GM21528 (cell line): ENCODE data around the gene CIC.

Experiments used
- ATAC-seq: cut with Tn5 transposase; IDR thresholded peaks from one replicate; pipeline ENCODE4 v1.9.1; 2021; ENCODE audit warnings: mild to moderate bottlenecking, moderate library complexity; ENCODE audit not compliant: unreplicated experiment, low FRiP score

CIC gene

DNA sequence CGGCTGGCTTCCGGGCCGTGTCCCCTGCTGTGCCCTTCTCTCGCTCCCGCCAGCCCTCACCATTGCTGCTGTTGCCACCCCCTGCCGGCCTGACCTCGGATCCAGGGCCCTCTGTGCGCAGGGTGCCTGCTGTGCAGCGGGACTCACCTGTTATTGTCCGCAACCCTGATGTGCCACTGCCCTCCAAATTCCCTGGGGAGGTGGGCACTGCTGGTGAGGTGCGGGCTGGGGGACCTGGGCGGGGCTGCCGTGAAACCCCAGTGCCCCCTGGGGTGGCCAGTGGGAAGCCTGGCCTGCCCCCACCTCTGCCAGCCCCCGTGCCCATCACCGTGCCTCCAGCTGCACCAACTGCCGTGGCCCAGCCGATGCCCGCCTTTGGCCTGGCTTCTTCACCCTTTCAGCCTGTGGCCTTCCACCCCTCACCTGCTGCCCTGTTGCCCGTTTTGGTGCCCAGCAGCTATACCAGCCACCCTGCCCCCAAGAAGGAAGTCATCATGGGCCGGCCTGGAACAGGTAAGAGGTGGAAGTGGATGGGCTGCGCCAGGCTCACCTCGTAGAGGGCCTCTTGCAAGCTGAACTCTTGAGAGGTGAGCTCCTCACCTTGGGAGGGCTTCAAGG is 5.1 kb downstream of the CIC start:
- ATAC-seq, result no peak

DNA sequence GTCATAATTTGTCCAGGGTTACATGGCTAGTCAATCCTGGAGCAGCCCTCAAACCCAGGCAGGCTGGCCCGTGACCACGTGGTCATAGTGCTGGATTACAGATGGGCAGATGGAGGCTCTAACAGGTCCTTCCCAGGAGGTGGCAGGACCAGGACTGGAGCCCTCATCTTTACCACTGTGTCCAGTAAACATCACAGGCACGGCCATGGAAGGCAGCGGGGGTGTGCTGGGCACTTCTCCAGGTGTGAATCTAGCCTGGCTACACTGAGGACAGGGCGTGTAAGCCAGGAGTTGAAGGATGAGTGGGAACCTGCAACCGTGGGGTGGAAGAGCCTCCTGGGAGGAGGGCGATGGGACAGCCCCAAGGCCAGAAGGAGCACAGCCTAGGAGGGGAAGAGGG is 6.1 kb downstream of the CIC start:
- no peak for ATAC-seq

DNA sequence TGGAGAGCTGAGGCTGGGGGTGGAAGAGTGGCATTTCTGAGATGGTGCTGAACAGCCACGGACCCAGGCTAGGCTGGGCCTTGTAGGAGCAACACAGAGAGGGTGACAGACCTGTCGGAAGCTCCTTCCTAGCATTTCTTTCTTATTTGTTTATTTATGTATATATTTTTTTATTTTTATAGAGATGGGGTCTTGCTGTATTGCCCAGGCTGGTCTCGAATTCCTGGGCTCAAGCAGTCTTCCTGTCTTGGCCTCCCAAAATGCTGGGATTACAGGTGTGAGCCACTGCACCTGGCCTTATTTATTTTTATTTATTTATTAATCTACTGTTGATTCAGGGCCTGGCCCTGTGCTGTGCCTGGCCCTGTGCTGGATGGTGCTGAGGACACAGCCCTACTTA is 6.5 kb downstream of the CIC start:
- no peak for ATAC-seq

DNA sequence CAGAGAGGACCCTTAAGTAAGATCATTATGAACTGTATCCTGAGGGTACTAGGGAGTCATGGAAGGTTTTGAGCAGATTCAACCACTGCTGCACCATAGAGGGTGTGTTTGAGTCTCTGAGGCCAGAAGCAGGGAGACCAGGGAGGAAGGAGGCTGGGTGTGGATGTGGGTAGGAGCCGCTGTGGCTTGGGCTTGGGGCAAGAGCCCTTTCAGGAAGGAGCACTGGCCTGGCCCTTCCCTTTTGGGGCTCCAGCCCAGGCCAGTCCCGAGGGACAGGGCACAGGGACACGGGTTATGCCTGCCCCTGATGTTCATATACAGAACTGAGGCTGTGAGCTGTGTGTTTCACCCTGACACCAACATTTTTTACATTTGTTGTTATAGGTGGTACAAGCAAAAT is 7.2 kb downstream of the CIC start:
- no peak for ATAC-seq

GRCh38 chr19:42276821-42277220 is 7.8 kb downstream of the CIC start:
- no peak for ATAC-seq

DNA sequence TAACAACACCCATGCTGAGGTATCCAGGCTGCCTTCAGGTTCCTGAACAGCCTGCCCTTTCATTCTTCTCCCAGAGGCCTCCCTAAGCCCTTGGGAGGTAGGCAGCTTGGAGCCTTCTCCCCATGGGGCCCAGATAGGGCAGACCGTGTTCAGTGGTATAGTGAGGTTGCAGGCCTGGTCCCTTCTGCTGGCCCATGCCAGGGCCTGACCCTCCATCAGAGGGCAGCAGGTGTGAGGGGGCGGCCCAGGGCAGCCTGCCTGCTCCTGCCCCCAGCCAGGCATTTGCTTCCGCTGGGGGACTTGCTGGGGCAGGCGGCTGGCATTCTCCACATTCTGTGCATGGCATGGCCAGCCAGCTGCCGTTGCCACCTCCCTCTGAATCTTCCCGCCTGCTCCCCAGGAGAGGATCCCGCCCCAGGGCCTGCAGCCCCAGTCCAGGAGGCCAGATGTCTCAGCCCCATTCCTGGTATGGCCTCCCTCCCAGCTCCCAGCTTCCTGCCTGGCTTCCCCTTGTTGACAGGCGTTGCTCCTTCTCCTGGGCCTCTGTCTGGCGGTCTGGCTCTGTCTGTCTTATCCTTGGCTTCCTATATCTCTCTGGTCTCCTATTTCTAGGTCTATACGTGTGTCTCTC is 8.9 kb downstream of the CIC start:
- no peak for ATAC-seq

DNA sequence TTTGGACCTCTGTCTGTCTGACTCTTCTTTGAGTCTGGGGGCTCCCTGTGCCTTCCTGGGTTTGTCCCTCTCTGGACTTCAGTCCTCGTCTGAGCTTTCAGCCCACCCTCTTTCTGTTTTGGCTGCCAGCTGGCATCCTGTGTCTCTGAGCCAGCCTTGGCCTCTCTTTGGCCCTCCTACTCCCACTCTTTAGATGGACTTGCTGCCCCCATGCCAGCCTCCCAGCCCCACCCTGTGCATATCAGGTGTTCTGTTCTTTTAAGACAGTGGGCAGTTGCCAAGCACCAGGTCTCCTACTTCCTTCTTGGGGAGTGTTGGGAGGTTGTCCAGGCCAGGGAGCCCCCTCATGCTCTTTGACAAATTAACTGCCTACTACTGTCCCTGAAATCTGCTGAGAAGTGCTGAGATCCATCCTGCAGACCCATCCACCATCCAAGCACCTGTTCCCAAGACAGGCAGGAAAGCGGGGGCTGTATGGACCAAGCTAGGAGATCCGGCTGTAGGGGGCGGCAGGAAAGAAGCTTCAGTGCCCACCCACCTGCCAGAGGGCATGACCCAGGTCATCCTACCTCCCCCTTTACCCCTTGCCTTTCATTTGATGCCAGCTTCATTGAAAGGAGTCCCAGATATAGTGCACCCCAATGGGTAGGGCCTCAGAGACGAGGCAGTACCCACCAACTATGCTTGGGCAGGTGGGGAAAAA is 9.6 kb downstream of the CIC start:
- ATAC-seq, result no peak

GRCh38 chr19:42279155-42279901 is 10.3 kb downstream of the CIC start:
- no peak for ATAC-seq

GRCh38 chr19:42279902-42280814 is 11.1 kb downstream of the CIC start:
- no peak for ATAC-seq

GRCh38 chr19:42280815-42281145 is 11.7 kb downstream of the CIC start:
- no peak for ATAC-seq

GRCh38 chr19:42281146-42281826 is 12.2 kb downstream of the CIC start:
- no peak for ATAC-seq

GRCh38 chr19:42281827-42282762 is 13.0 kb downstream of the CIC start:
- no peak for ATAC-seq

DNA sequence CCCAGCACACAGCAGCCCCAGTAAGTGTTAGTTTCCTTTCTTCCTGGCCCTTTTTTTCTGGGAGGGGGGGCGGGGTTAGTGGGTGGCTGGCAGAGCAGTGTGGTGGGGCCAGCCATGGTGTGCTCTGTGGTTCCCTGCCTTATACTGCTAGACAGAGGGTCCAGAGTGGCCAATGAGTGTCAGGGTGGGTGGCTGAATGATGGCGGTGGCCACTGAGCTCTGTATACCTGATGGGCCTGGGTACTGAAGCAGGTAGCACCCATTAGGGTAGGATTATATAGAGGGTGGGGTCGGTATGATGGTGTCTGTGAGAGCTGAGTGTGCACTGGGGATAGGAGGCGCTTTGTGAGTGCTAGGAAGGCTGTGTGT is 13.8 kb downstream of the CIC start:
- ATAC-seq, result peak; percentile 0

GRCh38 chr19:42283188-42284065 is 14.4 kb downstream of the CIC start:
- ATAC-seq, result peak; percentile 43

DNA sequence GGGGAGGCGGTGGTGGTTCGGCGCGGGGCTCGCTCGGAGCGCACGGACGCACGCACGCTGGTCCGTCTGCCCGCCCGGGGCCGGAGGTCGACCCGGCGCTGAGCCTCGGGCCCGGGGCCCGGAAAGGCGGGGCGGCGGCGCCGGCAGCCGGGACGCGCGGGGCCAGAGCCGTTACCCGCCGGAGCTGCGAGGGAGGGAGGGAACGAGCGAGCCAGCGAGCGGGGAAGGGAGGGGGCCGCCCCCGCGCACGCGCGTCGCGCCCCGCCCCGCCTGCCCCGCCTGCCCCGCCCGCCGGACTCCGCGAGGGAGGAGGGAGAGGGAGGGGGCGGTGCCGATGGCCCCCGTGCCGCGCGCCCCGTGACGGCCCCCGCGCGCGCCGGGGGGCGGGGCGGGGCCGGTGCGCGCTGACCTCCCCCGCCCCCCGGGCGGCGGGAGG is 15.0 kb downstream of the CIC start:
- ATAC-seq, result peak; percentile 31

DNA sequence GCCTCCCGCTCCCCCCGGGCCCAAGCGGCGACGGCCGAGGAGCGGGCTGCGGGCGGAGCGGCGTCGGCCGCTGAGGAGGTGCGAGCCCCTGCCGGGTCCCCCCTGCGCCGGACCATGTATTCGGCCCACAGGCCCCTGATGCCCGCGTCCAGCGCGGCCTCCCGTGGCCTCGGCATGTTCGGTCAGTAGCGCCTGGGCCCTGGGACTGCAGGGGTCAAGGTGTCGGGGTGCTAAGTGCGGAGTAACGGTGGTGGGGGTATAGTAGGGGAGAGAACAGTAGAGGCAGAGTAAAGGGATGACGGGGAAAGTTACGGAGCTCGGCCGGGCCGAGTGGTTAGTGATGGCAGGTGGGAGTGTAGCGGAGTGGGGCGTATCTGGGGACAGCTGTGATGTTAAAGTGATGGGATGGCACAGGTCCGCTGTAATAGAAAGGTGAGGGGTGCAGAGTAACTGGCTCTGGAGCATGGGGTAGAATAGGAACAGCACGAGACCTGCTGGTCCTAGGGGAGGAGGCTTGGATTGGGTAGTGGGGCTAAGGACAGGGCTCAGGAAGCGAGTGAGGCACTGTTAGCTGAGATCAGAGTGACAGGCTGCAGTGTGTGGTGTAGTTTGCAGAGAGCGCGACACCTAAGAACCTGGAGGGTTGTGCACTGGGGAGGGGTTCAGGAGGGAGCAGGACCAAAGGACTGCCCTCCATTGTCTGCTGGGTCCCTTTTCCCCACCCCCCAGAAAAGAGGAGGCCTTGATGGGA is 15.7 kb downstream of the CIC start:
- ATAC-seq, result no peak

DNA sequence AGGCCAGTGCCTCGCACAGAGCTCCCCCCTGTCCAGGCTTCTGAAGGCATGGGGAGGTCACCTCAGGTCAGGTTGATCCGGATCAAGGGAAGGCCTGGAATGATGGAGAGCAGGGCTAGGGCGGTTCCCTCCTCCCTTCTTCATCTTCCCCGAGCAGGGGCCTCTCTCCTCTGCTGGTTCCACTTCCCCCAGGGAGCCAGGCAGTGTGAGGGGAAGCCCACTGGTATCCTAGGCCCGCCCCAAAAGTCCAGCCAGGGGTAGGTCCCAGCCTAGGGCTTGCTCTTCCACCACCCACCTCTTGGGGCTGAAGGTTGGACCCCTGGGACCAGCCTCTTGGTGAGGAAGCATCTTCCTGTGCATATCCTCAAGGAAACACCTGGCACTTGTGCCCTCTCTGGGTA is 16.5 kb downstream of the CIC start:
- ATAC-seq, result no peak
